WTC11 (cell line): ENCODE data around the gene ANKMY1.
"Not testable (repeated sequence)": the region's sequence is repeated elsewhere in the genome, so short reads cannot be mapped to it uniquely, and the experiment has no call there.

Source experiments
- CREM ChIP-seq: sonication (generic); formaldehyde crosslinking; IDR thresholded peaks from 2 replicates; pipeline ENCODE4 v1.8.1; 2022; ENCODE audit warnings: mild to moderate bottlenecking, missing genetic modification reagents, moderate library complexity
- FOXP1 ChIP-seq: sonication (generic); formaldehyde crosslinking; IDR thresholded peaks from 2 replicates; pipeline ENCODE4 v1.8.0; 2022; ENCODE audit warnings: missing genetic modification reagents, mild to moderate bottlenecking, moderate library complexity, borderline replicate concordance
- JUN ChIP-seq: sonication (generic); formaldehyde crosslinking; IDR thresholded peaks from 2 replicates; pipeline ENCODE4 v1.8.0; 2023; ENCODE audit warnings: mild to moderate bottlenecking, missing genetic modification reagents
- NFYB ChIP-seq: sonication (generic); formaldehyde crosslinking; conservative IDR thresholded peaks from 2 replicates; pipeline ENCODE4 v1.8.0; 2022; ENCODE audit warnings: low read depth, missing genetic modification reagents
- NR1H2 ChIP-seq: sonication (generic); formaldehyde crosslinking; IDR thresholded peaks from 2 replicates; pipeline ENCODE4 v1.9.0; 2021; ENCODE audit warnings: mild to moderate bottlenecking, moderate library complexity, missing genetic modification reagents
- SMAD4 ChIP-seq: sonication (generic); formaldehyde crosslinking; IDR thresholded peaks from 2 replicates; pipeline ENCODE4 v1.8.0; 2022; ENCODE audit warnings: mild to moderate bottlenecking, missing genetic modification reagents
- ZBTB21 ChIP-seq: sonication (generic); formaldehyde crosslinking; IDR thresholded peaks from 2 replicates; pipeline ENCODE4 v1.8.1; 2023; ENCODE audit warnings: mild to moderate bottlenecking, missing genetic modification reagents, borderline replicate concordance
- ZNF671 ChIP-seq: fragments of 250-450 bp; sonication (Bioruptor Pico); IDR thresholded peaks from 2 replicates; pipeline ENCODE4 v1.8.0; 2021; ENCODE audit warnings: mild to moderate bottlenecking
- TF ChIP-seq, protein P1 (sequence below): fragments of 200-600 bp; IDR thresholded peaks from 2 replicates; pipeline ENCODE4 v1.8.0; 2022; ENCODE audit warnings: antibody characterized with exemption

DNA sequence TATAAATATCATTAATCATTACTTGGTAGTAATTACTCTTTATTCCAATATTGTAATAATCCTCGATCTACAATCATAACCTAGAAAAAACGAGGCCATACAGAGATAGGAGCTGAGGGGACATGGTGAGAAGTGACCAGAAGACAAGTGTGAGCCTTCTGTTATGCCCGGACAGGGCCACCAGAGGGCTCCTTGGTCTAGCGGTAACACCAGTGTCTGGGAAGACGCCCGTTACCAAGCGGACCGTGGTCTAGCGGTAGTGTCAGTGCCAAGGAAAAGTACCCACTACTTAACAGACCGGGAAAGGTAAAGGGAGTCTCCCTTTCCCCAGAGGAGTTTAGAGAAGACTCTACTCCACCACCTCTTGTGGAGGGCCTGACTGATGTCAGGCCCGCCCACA, 62.8 kb downstream of the ANKMY1 start:
- TF ChIP-seq, protein P1, sequence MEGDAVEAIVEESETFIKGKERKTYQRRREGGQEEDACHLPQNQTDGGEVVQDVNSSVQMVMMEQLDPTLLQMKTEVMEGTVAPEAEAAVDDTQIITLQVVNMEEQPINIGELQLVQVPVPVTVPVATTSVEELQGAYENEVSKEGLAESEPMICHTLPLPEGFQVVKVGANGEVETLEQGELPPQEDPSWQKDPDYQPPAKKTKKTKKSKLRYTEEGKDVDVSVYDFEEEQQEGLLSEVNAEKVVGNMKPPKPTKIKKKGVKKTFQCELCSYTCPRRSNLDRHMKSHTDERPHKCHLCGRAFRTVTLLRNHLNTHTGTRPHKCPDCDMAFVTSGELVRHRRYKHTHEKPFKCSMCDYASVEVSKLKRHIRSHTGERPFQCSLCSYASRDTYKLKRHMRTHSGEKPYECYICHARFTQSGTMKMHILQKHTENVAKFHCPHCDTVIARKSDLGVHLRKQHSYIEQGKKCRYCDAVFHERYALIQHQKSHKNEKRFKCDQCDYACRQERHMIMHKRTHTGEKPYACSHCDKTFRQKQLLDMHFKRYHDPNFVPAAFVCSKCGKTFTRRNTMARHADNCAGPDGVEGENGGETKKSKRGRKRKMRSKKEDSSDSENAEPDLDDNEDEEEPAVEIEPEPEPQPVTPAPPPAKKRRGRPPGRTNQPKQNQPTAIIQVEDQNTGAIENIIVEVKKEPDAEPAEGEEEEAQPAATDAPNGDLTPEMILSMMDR, result peak; percentile 47
- not testable (repeated sequence) for TF ChIP-seq CREM (CRISPR knock-in tag); FOXP1 (CRISPR knock-in tag); JUN (CRISPR knock-in tag); ZBTB21 (CRISPR knock-in tag); SMAD4; NR1H2 (CRISPR knock-in tag); ZNF671; NFYB (CRISPR knock-in tag)
